DOHH2 (cell line): ENCODE data around the gene CFAP100.

ENCODE experiments used
- H3F3A ChIP-seq: fragments of 200-600 bp; sonication (generic), shearing (Covaris generic); 2 replicates; pipeline ENCODE4 v1.6.0; 2016; ENCODE audit warnings: antibody characterized with exemption, mild to moderate bottlenecking; ENCODE audit not compliant: control insufficient read depth, insufficient read depth
- H3K27ac ChIP-seq: fragments of 200-600 bp; sonication (generic); 2 replicates; pipeline ENCODE4 v1.5.1; 2014; ENCODE audit warnings: low read depth, mild to moderate bottlenecking, low read length, moderate library complexity
- H3K27me3 ChIP-seq: fragments of 200-600 bp; sonication (generic); 2 replicates; pipeline ENCODE4 v1.6.1; 2014; ENCODE audit warnings: mild to moderate bottlenecking, low read length, mixed read lengths; ENCODE audit not compliant: control insufficient read depth
- H3K36me3 ChIP-seq: fragments of 200-600 bp; sonication (generic); 2 replicates; pipeline ENCODE4 v1.6.1; 2014; ENCODE audit warnings: mild to moderate bottlenecking, low read length, moderate library complexity, mixed read lengths; ENCODE audit not compliant: control insufficient read depth
- H3K4me1 ChIP-seq: fragments of 200-600 bp; sonication (generic); 2 replicates; pipeline ENCODE4 v1.6.1; 2014; ENCODE audit warnings: mild to moderate bottlenecking, low read length, mixed read lengths; ENCODE audit not compliant: control insufficient read depth
- H3K4me2 ChIP-seq: fragments of 200-600 bp; sonication (generic); 2 replicates; pipeline ENCODE4 v1.6.0; 2014; ENCODE audit warnings: mild to moderate bottlenecking, low read length, moderate library complexity
- H3K4me3 ChIP-seq: fragments of 200-600 bp; sonication (generic); 2 replicates; pipeline ENCODE4 v1.5.1; 2014; ENCODE audit warnings: mild to moderate bottlenecking, low read length, mixed read lengths
- H3K79me2 ChIP-seq: fragments of 200-600 bp; sonication (generic); 2 replicates; pipeline ENCODE4 v1.6.1; 2014; ENCODE audit warnings: mild to moderate bottlenecking, low read length, mixed read lengths; ENCODE audit not compliant: control insufficient read depth
- H3K9me2 ChIP-seq: fragments of 200-600 bp; sonication (generic); replicated peaks from 2 replicates; pipeline ENCODE4 v1.6.1; 2014; ENCODE audit warnings: mild to moderate bottlenecking, low read length, mixed read lengths; ENCODE audit not compliant: control insufficient read depth
- H3K9me3 ChIP-seq: fragments of 200-600 bp; sonication (generic); 2 replicates; pipeline ENCODE4 v1.6.1; 2014; ENCODE audit warnings: antibody characterized with exemption, low read length, mixed read lengths; ENCODE audit not compliant: control insufficient read depth, insufficient read depth
- H4K20me1 ChIP-seq: fragments of 200-600 bp; sonication (generic); 2 replicates; pipeline ENCODE4 v1.6.0; 2014; ENCODE audit warnings: low read depth, mild to moderate bottlenecking, antibody characterized with exemption, low read length, moderate library complexity; ENCODE audit not compliant: control insufficient read depth, insufficient read depth
- EZH2phosphoT487 ChIP-seq: fragments of 200-600 bp; sonication (generic); IDR thresholded peaks from 2 replicates; pipeline ENCODE4 v1.6.1; 2017; ENCODE audit warnings: borderline replicate concordance, mild to moderate bottlenecking, antibody characterized with exemption, low read length, moderate library complexity, mixed read lengths
- TF ChIP-seq, protein P1 (sequence below): fragments of 200-600 bp; sonication (generic); IDR thresholded peaks from one replicate; pipeline ENCODE4 v1.5.1; 2014; ENCODE audit warnings: antibody characterized with exemption, mild to moderate bottlenecking, low read depth, low read length; ENCODE audit not compliant: poor library complexity, severe bottlenecking

The CFAP100 gene

DNA sequence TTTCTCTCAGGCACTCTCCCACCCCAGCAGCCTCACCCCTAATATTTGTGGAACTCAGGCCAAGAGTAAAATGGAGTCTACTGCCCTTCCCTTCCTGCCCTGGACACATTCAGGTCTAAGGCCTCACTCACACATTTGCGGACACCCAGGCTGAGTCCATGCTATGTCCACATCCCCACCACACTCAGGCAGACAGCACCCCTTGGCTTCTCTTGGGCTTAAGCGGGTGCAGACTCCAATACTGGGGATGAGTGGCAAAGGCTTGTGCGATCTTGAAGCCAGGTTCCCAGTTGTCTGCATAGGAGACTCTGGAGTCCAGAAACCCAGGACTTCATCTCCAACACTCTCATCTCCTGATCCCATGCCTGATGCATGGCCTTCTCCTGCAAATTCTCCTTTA, 17.5 kb upstream of the CFAP100 start:
- H3F3A ChIP-seq: no peaks in the 10 kb centered on the region
- no peaks in the 10 kb centered on the region for H4K20me1 ChIP-seq
- H3K4me2 ChIP-seq: no peak overlapping the region
- no peaks in the 10 kb centered on the region for H3K9me3 ChIP-seq
- H3K79me2 ChIP-seq: no peaks in the 10 kb centered on the region
- no peaks in the 10 kb centered on the region for H3K4me1 ChIP-seq
- no peak for TF ChIP-seq EZH2phosphoT487
- TF ChIP-seq, protein P1, sequence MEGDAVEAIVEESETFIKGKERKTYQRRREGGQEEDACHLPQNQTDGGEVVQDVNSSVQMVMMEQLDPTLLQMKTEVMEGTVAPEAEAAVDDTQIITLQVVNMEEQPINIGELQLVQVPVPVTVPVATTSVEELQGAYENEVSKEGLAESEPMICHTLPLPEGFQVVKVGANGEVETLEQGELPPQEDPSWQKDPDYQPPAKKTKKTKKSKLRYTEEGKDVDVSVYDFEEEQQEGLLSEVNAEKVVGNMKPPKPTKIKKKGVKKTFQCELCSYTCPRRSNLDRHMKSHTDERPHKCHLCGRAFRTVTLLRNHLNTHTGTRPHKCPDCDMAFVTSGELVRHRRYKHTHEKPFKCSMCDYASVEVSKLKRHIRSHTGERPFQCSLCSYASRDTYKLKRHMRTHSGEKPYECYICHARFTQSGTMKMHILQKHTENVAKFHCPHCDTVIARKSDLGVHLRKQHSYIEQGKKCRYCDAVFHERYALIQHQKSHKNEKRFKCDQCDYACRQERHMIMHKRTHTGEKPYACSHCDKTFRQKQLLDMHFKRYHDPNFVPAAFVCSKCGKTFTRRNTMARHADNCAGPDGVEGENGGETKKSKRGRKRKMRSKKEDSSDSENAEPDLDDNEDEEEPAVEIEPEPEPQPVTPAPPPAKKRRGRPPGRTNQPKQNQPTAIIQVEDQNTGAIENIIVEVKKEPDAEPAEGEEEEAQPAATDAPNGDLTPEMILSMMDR: no peak
- no peaks in the 10 kb centered on the region for H3K27me3 ChIP-seq
- no peak overlapping the region for H3K27ac ChIP-seq
- no peak overlapping the region for H3K4me3 ChIP-seq
- H3K9me2 ChIP-seq: no peaks in the 10 kb centered on the region
- H3K36me3 ChIP-seq: no peaks in the 10 kb centered on the region

DNA sequence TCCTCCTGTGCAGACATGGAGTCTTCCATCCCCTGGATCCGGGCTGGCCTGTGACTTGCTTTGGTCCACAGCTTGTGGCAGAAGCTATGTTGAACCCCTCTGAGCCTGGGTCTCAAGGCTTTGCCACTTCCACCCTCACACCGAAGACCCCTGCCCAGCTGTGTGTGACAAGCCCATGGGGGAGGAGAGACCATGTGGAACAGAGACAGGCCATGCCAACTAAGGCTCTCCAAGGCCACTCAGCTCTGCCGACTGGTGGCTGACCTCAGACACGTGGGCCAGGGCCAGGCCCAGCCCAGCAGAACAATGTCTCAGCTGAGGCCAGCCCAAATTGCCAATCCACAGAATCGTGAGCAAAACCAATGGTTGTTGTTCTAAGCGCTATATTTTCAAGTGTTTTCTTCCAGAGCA, 16.4 kb upstream of the CFAP100 start:
- Histone ChIP-seq H3K4me1 (no peaks in the 10 kb centered on the region), H3K36me3 (no peaks in the 10 kb centered on the region), H3K27ac (no peak overlapping the region), H3K9me2 (no peaks in the 10 kb centered on the region), H3K27me3 (no peaks in the 10 kb centered on the region), H4K20me1 (no peaks in the 10 kb centered on the region), H3F3A (no peaks in the 10 kb centered on the region), H3K79me2 (no peaks in the 10 kb centered on the region), H3K4me3 (no peak overlapping the region), H3K9me3 (no peaks in the 10 kb centered on the region), H3K4me2 (no peak overlapping the region)
- TF ChIP-seq, protein P1: no peak
- TF ChIP-seq EZH2phosphoT487: no peak

DNA sequence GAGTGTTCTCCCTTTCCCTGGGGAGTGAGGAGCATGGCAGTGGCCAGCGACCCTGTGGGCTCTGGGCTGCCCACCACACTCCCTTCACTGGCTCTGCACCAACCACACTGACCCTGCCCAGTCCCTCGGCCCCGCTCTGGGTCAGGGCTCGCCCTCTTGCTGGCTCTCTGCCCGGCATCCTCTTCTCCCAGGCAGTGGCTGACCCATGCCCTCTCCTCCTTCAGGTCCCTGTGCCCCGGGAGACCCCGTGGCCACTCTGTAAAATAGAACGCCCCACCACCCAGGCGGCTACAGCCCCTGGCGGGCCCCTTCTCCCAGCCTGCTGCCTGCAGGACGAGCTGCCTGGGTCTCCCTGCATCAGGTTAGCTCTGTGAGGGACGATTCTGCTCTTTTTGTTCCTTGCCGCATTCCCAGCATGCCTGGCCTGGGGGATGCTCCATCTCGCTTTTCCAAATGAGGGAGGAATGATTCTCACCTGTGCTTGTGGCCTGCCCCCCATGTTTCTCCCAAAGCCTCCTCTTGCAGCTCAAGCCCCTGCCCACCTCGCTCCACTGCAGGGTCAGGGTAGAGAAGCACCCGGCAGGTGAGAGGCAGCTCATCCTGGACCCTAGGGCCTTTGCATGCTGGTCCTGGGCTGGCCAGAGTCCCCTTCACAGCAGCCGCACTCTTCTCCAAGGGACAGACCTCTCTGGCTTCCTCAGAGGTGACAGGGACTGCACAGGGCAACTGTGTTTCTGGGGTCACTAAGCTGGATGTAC, 14.5 kb upstream of the CFAP100 start:
- H3K9me3 ChIP-seq: no peaks in the 10 kb centered on the region
- H3K4me1 ChIP-seq: no peaks in the 10 kb centered on the region
- H3K36me3 ChIP-seq: no peaks in the 10 kb centered on the region
- H3K79me2 ChIP-seq: no peaks in the 10 kb centered on the region
- no peaks in the 10 kb centered on the region for H3K9me2 ChIP-seq
- no peaks in the 10 kb centered on the region for H3K27me3 ChIP-seq
- no peak overlapping the region for H3K4me2 ChIP-seq
- no peaks in the 10 kb centered on the region for H3F3A ChIP-seq
- no peaks in the 10 kb centered on the region for H4K20me1 ChIP-seq
- H3K27ac ChIP-seq: no peak overlapping the region
- TF ChIP-seq, protein P1: no peak
- TF ChIP-seq EZH2phosphoT487: no peak
- no peak overlapping the region for H3K4me3 ChIP-seq
